Activated CD4-positive, CD25-positive, alpha-beta regulatory T cell treated with anti-CD3 and anti-CD28 coated beads, Interleukin-2, amount 50 U/mL, for 24 hours (primary cell): ENCODE data around the gene TNNT1.
"Not testable (repeated sequence)": the region's sequence is repeated elsewhere in the genome, so short reads cannot be mapped to it uniquely, and the experiment has no call there.

Experiments used
- ATAC-seq, 2 donors: fragments of 150-1000 bp; cut with Tn5 transposase; one replicate each; pipeline ENCODE4 v1.10.0; 2021; ENCODE audit warnings: mild to moderate bottlenecking in 1 of 2, moderate library complexity in 1 of 2

The TNNT1 gene, protein sequence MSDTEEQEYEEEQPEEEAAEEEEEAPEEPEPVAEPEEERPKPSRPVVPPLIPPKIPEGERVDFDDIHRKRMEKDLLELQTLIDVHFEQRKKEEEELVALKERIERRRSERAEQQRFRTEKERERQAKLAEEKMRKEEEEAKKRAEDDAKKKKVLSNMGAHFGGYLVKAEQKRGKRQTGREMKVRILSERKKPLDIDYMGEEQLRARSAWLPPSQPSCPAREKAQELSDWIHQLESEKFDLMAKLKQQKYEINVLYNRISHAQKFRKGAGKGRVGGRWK

DNA sequence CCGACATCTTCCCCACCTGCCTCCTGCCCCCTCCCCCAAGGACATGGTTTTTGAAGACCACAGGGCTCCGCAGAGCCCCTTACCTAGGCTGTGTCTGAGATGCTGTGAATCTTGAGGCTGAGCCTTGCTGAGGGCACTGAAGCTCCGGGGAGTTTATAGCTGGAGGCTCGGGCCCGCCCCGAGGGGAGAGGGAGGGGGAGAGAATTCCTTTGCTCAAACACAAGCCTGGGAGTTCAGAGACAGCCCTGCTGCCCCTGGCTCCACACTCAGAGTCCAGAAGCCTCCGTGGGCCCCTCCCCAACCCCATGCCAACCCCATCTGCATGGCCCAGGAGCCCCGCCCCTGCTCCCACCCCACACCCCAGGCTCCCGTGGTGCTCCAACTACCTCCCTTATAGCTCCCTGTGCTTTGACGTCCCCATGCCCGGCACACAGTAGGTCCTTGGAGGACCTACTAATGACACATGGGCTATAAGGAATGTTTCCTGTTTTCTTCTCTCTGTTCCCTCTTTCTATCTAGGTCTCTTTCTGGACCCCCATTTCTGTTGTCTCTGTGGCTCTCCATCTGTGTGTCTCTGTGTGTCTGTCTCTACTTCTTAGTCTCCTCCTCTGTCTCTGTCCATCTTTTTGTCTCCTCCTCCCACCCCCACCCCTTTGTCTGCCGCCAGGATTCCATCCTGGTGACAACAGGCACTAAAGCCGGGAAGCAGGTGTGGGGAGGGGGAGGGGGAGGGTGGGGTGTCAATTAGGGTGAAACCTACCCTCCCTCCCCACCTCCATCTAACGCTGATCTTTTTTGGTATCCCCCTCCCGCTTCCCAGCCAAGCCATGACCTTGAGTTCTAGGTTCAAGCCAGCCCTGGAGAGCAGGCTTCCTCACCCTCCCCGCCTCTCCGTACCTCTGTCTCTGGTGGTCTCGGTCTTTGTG lies at the start of gene TNNT1:
TNNT1 (minus strand) TSS at position 129 of the 926 bp plus-strand sequence. CDS start 2,049 bp downstream, outside the sequence.
- ATAC-seq: no peak

DNA sequence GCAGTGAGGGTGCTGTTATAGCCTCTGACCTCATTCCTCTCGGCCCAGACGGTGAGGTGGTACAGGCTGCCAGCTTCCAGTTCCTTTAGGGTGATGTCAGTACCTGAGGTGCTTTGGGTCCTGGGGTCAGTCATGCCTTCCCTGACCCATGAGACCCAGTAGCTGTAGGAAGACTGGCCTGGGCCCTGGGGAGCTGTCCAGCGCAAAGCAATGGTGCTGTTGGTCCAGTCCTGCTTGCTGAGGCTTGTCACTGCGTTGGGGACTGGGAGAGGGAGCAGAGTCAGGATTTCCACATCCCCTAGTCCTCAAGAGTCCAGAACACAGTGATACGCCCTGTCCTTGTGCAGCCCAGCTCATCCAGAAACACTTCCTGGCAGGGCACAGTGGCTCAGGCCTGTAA lies 49.6 kb upstream of the TNNT1 start:
- ATAC-seq: no peak

DNA sequence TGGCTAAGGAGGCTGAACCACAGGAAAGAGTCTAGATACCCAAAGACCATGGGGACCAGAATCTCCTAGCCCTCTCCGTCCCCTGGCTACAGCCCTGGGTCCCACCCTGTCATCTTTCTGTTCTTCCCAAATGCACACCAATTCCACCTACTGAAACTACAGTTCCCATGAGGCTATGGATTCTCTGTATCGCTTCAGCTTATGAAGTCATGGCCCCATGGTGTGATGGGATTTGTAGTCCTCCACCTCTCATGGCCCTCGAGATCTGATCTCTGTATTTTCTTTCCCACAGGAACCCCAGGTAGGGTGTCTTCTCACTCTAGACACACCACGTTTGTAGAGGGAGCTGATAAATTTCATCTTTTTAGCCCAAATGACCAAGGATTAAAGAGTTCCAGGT lies 48.5 kb upstream of the TNNT1 start:
- no peak for ATAC-seq

DNA sequence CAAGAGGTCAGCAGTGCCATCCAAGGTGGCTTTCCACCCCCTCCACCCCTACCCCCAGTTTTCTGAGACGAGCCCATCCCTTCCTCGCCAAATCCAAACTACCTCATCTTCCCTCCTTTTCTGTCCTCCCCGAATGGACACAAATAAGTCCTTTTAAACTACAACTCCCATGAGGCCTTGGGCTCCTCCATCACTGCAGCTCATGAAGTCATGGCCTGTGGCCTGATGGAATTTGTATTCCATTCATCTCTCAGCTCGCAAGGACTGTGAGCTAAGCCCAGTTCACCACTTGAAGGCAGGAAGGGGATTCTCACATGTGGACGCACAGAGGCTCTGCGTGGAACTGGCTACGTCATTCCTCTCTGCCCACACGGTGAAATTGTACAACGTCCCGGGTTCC lies 47.8 kb upstream of the TNNT1 start:
- no peak for ATAC-seq

DNA sequence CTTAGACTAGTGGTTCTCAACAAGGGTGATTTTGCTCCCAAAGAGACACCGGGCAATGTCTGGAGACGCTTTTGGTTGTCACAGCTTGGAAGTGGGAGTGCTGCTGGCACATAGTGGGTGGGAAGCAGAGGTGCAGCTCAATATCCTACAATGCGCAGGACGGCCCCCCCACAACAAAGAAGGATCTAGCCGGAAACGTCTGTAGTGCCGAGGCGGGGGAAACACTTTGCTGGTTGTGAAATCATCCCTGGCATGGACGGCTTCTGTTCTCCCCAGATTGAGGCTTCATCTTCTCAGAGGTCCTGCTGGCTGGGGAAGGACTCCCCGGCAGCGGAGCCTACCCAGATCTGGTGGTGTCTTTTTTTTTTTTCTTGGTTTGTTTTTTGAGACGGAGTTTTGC lies 44.5 kb upstream of the TNNT1 start:
- no peak for ATAC-seq

DNA sequence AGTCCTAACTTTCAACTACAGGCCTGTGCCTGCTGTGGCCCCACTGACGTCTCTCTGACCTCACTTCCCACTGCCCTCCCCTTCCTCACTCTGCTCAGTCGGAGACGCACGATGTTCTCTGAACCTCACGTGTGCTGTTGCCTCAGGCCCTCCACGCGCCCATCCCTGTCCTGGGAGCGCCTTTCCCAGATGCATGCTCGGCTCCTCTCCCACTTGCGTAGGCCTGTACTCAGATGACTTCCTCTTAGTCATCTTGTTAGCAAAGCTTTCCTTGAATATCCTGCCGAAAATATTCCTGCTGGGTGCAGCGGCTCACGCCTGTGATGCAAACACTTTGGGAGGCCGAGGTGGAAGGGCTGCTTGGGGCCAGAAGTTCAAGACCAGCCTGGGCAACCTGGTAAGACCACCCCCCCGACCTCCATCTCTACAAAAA lies 40.4 kb upstream of the TNNT1 start:
- no peak for ATAC-seq

DNA sequence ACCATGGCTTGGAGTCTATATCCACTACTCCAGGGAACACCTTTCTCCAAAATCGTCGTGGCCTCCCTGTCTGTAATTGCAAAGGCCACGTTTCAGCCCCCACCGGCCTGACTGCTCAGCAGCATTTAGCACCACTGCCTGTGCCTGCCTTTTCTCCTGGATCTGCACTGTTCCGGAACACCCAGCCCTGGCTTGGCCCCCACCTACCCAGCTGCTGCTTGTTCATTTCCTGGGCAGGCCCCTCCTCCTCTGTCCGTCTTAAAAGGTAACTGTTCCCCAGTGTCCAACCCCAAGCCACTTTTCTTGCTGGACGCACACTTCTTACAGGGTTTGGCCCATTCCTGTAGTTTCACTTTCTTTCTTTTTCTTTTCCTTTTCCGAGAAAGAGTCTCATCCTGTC lies 39.6 kb upstream of the TNNT1 start:
- no peak for ATAC-seq

DNA sequence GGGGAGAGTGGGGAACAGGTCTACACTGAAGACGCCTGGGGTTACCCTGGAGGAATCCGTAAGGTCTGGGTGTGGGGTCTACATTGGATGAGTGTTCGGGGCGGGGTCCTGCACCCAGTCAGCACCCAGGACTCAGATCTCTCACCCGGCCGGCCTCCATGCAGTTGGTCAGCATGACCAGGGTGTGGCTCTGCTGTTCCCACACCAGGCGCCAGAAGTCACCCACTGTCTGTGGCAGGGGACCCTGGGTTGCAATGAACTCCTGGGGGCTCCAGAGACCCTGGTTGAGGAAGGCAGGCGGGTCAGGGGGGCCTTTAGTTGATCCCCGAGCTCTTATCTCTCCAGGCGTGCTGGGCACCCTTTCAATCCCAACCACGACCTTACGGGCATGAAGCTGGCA lies 37.1 kb upstream of the TNNT1 start:
- no peak for ATAC-seq

DNA sequence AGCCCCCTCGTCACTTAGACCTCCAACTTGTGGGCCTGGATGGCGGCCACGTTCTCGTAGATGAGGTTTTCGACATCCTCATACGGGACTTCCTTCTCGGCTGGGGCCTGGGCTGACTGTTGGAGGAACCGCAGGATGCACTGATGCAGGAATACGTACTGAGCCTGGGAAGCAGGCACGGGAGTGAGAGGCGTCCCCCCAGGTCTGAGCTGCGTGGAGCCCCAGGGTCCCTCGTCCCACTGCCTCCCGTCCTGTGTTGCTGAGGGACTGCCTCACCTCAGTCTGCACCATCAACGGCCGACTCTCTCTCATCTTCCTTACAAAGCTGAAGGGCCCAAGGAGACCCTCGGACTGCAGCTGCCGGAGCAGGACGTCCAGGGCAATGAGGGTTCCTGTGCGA lies 32.7 kb upstream of the TNNT1 start:
- no peak for ATAC-seq

DNA sequence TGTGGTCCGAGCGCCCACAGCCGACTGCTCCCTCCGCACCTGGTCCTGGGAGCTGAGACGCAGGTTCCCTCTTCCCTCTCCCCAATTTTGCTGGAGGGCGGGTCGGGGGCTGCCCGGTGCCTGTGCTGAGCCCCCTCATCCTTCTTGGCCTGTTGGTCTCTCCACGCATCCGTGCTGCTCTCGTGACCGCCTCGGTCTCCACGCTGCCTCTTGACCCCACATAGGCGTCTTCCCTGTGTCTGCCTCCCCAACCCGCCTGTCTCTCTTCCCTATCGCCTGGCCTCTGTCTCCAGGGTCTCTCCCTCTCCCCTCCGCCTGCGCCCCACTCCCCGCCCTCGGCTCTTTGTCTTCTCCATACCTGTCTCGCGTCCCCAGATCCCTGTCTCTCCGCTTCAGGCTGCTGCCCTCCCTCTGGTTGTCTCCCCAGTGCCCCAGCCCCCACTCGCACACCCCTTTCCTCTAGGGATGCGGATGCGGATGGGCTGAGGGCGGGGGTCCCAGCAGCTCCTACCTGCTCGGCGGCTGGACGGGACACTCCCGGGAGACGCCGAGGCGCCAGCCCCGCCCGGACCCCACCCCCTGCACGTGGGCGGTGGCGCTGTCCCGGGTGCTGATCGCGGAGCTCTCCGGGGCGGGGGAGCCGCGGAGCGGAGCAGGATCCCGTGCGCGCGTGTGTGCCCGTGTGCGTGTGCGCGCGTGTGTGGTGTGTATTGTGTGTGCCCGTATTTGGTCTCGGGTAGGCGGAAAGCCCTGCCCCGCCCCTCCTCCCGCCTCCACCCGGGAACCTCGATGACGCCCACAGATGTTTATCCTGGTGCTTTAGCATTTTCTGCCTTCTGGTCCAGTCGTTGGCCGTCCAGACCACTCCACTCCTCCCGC lies 30.8 kb upstream of the TNNT1 start, which contains the start of gene SYT5:
SYT5 (minus strand) TSS at position 684 of the 879 bp plus-strand sequence. CDS start 1,248 bp downstream, outside the sequence.
- peak; percentile 46 to 53 for ATAC-seq

DNA sequence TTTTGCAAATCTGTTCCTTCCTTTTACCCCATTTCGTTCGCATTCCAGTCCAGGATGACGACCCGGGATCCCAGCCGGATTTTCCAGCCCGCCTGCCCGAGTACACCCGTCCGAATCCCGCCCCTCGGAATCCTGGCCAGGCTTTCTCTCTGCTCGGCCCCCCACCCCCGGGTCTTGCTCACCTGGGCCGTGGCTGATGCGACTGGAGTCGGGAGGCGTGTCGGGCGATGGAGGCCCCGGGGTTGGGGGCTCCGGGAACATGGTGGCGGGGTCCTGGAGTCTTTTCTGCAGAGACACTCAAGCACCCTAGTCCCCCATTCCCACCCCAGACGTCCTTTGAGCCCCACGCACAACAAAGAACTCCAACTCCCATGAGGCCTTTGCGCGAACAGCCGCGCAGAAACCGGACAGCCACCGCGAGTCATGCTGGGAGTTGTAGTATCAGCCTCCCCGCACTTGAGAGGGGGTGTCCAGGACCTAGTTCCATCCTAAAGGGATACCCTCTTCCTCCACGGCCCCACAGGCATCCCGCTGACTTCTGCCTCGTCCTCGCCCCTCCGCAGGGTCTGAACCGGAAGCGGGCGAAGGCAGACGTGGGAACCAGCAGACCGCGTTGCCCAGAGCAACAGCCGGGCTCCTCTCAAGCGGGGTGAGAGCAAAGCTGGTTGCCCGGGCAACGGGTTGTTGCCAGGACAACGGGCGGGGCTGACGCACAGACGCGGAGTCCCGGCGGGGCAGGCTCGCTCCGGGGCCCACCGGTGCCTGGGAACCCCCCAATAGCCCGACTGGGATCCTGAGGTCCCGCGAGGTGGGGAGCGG lies 30.0 kb upstream of the TNNT1 start:
- ATAC-seq: peak; percentile 86 to 90

DNA sequence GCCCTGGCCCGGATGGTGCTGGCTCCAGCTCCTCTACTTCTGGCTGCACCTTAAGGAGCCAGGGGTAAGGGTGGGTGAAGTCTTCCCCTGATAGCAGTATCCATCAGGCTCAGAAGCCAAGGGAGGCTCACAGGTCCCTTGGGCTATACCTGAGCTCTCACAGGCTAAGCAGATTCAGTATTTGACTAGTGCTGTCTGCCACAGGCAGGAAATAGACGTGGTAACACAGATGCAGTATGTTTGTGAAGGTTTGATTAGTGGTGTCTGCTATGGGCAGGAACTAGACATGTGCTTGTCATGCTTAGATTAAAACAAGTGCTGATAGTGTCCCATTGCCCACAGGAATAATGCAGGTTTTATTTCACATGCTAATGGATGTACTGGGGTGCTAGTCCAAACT lies 27.1 kb upstream of the TNNT1 start:
- no peak for ATAC-seq

DNA sequence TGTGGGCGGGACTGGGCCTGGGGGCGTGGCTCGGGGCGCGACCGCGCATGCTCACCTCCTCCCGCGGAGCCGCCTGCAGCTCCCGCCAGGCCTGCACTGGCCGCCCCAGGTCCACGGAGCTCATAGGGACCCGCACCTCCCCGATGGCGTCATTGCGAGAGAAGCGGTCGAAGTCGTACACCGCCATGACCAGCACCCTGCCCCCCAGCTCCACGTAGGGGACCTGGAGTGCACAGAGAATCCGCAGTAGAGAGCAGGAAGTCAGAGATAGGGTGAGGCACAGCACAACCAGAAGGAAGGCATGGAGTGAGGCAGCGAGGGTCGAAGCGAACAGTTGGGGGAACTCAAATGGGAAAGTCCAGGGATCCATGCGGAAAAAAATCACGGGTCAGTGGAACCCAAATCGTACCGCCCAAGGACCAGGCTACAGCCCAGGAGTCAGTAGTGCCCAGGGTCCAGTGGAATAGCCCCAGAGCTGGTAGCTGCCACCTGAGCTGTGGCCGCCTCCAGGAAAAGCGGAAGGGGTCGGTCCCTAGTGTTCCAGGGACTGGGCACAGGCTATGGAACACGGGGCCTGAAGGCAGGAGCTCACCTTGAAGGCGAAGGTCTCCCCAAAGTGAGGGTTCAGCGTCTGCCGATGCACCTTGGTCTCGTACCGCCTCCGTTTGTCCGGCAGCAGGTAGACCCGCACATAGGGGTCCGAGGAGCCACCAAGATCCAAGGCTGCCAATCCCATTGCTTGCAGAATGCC lies 26.3 kb upstream of the TNNT1 start:
- no peak for ATAC-seq

DNA sequence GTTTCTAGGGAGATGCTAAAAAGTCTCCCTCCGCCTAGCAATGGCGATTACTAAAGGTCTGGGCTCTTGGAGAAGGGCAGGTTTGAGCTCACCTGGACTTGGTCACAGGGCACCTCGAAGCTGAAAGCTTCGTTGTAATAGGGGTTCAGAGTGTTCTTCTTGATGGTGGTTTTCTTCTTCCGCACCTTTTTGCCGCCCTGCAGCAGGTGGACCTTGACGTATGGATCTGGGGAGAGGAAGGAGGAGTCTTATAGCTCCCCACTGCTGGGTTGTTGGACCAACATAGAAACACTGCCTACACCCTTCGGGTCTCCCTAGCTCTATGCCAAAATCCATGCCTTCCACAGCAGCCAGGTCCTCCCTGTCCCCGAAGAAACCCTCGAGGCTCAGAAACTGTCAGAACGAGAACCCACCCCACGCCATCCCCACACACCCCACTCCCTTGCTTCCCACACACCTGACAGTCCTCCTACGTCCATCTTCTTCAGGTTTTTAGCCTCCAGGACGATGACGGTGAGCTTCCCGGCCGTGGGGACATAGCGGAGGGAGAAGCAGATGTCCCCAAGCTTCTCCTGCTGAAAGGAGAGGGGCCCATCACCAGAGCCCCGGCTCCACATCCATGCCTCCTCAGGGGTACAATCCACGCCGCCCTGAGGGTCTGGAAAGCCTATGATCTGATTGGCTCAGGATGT lies 25.6 kb upstream of the TNNT1 start:
- ATAC-seq: no peak

DNA sequence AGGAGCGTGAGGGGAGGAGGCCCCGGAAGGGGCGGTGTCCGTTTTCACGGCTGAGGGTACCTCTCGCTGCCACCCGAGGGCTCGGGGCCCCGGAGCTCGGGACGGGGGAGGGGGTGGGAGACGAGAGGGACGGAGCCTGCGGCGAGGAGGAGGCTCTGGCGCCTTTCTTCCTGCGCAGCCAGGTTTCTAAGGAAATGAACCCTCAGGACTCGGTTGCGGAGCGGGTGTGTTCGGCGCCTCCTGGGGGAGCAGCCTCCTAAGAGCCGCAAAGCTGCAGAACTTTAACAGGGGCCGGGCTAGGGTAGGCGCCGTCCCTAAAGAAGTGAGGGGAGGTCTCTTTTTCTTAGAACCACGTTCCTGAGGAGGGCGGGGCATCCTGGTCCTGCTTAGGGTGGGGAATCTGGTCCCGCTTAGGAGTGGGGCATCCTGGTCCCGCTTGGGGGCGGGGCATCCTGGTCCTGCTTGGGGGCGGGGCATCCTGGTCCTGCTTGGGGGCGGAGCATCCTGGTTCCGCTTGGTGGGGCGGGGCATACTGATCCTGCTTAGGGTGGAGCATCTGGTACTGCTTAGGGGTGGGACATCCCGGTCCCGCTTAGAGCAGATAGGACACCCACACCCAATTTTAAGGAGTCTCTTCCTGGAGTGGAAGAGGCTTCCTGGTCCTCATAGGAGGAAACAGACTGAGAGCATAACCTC lies 24.9 kb upstream of the TNNT1 start:
- peak in 1 of 2 donors; percentile 44 for ATAC-seq

DNA sequence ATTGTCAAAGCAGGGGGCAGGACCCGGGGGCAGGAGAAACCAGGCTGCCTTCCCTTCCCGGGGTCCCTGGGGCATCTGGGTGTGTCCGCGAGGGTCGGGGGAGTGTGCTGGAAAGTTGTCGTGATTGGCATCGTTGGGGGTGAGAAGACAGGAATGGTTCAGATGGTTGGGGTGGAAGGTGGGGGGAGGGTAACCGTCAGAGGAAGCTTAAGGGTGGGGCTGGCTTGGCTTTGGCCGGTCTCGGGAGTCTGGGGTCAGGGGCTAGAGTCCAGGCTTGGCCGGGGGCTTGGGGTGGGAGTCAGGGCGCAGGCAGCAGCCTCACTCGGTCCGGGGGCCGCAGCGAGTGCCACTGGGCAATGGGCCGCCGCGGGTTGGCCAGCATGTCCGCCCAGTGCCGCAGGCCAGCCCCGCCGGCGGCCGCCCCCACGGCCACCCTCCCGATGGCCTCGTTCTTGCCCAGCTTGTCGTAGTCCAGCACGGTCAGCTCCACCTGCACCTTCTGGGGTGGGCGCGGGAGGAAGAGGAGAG lies 24.2 kb upstream of the TNNT1 start:
- ATAC-seq: no peak

DNA sequence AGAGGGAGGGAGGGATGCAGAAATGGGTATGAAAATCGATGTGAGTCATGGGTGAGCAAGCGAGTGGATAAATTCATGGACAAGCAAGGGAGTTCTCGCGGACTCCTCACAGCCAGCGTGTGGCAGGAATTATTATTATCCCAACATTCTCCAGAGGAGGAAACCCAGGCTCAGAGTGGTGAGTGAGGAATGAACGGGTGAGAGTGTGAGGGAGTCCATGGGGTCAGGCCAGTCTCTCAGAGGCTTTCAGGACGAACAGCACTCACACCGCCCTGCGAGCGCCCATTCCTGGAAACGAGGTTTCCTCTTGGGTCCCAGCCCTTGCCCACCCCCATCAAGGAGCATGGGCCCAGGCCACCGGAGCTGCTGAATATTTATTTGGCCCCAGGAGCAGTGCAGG lies 23.7 kb upstream of the TNNT1 start:
- ATAC-seq: no peak

DNA sequence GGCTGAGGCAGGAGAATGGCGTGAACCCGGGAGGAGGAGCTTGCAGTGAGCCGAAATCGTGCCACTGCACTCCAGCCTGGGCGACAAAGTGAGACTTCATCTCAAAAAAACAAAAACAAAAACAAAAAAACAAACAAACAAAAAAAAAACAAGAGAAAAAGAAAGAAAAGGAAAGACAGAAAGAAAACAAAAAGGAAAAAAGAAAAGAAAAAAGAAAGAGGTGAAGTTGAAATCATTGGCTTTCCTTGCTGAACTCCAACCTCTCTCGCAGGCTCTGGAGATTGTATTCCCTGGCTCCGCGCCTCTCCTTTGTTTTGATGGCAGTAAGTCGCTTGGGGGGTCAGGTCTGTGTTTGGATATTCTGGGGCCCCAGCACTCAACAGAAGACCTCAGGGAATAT lies 23.3 kb upstream of the TNNT1 start:
- ATAC-seq: not testable (repeated sequence)

DNA sequence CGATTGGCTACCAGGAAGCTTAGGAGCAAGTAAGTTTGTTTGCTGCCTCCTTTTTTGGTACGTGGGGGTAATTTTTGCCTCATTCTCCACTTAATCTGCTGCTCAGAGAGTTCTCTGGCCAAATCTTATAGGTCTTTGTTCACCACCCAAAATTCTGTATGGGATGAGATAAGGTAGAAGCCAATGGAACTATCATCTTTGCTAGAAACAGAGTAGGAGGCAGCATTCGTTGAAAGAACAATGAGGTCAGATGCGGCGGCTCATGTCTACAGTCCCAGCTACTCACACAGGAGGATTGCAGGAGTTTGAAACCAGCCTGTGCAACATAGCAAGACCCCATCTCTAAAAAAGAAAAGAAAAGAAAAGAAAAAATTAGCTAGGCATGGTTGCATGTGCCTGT lies 22.4 kb upstream of the TNNT1 start:
- no peak for ATAC-seq

DNA sequence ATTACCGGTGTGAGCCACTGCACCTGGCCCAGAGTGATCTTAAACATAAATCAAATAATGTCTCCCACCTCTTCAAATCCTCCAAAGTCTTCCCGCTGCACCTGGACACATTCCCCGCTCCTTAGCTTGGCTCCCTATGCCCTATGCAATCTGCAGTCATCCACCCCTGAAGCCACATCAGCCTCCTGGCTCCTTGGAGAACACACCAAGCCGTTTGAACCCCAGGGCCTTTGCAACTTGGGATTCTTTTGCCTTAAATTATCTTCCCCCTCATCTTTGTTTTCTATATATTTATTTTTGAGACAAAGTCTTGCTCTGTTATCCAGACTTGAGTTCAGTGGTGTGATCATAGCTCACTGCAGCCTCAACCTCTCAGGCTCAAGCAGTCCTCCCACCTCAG lies 20.1 kb upstream of the TNNT1 start:
- ATAC-seq: no peak
